ENCODE results near the gene CLEC16A. TPM values are rescaled to one million over a fixed set of nuclear protein-coding genes. Genes with fewer than 3 reads are reported as not detected.

Gene CLEC16A
- total RNA-seq, 1 donor from 2014 or later = 15.8 TPM

DNA sequence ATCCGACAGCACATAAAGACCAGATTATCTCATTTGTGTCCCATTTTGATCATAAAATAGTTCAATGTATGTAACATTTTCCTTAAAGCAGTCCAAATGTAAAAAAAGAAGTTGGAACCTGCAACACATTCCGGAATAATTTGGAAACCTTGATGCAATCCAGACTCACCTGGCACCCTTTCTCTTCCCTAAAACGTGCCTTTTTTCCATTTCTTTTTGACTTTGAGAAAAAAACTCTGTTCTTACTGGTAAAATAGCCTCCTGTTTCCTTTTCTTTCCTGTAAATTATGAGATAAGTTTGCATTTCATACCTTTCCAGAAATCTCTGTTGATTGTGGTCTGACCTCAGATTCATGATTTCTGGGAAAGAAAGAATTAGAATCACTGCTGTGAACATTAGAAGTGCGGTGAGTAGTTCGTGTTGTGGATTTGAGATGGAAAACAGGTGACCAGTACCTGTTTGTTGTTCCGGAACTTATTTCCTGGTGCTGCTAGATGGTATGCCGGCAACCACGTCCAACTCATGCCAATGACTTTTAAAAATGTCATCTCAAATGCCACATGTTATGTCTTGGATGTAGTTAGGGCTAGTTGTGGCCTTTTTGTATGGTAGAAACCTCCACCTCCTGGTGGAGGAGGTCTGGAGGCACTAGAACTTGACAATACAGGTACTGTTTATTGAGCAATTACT, 203.5 kb downstream of the CLEC16A start:
- Histone ChIP-seq H3K36me3 (ENCODE audit: control insufficient read depth, insufficient read depth, low read length) (no peaks in the 10 kb centered on the region), H3K27me3 (ENCODE audit: control insufficient read depth, insufficient read depth, low read length) (no peaks in the 10 kb centered on the region), H3K4me3 (ENCODE audit: low read depth, low read length) (no peak overlapping the region)
- no peak for FAIRE-seq
- TF ChIP-seq, protein P1, sequence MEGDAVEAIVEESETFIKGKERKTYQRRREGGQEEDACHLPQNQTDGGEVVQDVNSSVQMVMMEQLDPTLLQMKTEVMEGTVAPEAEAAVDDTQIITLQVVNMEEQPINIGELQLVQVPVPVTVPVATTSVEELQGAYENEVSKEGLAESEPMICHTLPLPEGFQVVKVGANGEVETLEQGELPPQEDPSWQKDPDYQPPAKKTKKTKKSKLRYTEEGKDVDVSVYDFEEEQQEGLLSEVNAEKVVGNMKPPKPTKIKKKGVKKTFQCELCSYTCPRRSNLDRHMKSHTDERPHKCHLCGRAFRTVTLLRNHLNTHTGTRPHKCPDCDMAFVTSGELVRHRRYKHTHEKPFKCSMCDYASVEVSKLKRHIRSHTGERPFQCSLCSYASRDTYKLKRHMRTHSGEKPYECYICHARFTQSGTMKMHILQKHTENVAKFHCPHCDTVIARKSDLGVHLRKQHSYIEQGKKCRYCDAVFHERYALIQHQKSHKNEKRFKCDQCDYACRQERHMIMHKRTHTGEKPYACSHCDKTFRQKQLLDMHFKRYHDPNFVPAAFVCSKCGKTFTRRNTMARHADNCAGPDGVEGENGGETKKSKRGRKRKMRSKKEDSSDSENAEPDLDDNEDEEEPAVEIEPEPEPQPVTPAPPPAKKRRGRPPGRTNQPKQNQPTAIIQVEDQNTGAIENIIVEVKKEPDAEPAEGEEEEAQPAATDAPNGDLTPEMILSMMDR (IDR thresholded peaks at IDR 0.05; ENCODE audit: insufficient read depth, low read length, severe bottlenecking) = no peak
- DNase-seq (ENCODE audit: low read depth) = no peak

DNA sequence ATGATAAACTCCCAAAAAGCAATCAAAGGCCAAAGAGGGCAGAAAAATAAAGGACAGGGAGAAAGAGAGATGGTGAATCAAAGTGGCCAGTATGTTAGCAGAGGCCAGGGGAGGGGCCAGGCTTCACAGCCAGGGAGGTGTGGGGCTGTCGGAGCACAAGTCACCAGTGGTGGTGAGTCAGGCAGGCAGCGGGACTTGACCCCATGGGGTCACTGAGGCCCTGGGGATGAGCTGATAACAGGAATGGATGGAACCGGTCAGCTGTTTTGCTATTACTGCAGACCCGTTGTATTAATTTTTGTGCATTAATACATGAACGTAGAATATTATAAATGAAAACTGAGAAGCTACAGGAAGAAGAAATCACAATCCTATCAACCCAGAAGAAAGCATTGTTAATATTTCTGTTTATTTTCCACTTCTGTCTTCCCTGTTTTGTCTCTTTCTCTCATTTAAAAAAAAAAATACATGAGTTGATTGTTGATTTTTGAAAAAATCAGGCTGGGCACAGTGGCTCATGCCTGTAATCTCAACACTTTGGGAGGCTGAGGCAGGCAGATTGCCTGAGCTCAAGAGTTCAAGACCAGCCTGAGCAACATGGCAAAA, 204.8 kb downstream of the CLEC16A start:
- DNase-seq (ENCODE audit: low read depth) = no peak
- FAIRE-seq = no peak
- Histone ChIP-seq H3K4me3 (ENCODE audit: low read depth, low read length) (no peak overlapping the region), H3K36me3 (ENCODE audit: control insufficient read depth, insufficient read depth, low read length) (no peaks in the 10 kb centered on the region), H3K27me3 (ENCODE audit: control insufficient read depth, insufficient read depth, low read length) (no peaks in the 10 kb centered on the region)
- TF ChIP-seq, protein P1 (IDR thresholded peaks at IDR 0.05; ENCODE audit: insufficient read depth, low read length, severe bottlenecking) = no peak

DNA sequence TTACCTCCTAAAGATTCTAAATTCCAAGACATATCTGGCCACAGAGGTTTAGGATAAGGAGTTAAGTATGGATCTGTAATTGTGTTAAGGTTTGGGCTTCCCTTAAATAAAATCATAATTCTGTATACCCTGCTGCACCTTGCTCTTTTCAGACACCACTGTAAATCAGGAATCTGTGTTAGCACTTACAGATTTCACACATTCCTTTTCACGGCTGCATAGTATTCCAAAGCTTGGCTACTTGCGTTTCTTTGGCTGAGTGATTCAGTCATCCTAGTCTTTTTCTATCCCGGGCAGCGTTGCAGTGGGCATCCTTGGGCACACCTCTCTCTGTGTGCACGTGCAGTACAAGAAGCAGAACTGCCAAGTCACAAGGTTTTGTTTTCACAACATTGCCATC, 205.8 kb downstream of the CLEC16A start:
- Histone ChIP-seq H3K27me3 (ENCODE audit: control insufficient read depth, insufficient read depth, low read length) (no peaks in the 10 kb centered on the region), H3K4me3 (ENCODE audit: low read depth, low read length) (no peak overlapping the region), H3K36me3 (ENCODE audit: control insufficient read depth, insufficient read depth, low read length) (no peaks in the 10 kb centered on the region)
- no peak for FAIRE-seq
- TF ChIP-seq, protein P1 (IDR thresholded peaks at IDR 0.05; ENCODE audit: insufficient read depth, low read length, severe bottlenecking) = no peak
- no peak for DNase-seq (ENCODE audit: low read depth)

DNA sequence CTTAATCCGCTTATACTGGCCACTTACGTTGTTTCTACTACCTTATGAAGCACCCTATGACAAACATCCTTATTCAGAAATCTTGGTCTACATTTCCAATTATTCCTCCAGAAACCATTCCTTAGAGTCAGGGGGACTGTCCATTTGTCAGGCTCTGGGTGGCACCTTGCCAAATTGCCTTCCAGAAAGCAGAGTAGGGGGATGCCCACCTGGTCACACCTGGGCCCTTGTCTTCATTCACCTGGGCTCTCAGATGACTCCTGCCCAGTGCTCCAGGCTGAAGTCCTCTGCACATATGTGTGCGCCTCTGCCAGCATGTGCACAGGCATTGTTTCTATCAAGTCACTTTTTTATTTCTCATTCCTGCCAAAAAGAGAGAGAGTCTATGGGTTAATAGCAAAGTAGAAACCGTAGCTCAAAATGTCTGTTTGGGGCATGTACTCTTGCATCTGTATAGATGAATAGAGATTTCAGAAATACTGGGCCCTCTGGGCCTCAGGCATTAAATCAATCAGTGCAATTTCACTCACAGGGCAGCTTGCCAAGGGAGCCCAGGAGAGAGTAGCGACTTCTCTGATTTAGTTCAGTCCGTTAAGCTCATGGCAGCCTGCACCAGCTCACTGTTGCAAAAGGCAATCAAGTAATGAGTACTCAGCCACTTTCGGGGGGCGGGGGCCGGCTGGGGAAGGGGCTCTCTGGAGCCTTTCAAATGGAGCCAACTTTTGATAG, 207.0 kb downstream of the CLEC16A start:
- no peak for FAIRE-seq
- H3K27me3 ChIP-seq (ENCODE audit: control insufficient read depth, insufficient read depth, low read length) = no peaks in the 10 kb centered on the region
- no peak for DNase-seq (ENCODE audit: low read depth)
- TF ChIP-seq, protein P1 (IDR thresholded peaks at IDR 0.05; ENCODE audit: insufficient read depth, low read length, severe bottlenecking) = no peak
- H3K4me3 ChIP-seq (ENCODE audit: low read depth, low read length) = no peak overlapping the region
- no peaks in the 10 kb centered on the region for H3K36me3 ChIP-seq (ENCODE audit: control insufficient read depth, insufficient read depth, low read length)

DNA sequence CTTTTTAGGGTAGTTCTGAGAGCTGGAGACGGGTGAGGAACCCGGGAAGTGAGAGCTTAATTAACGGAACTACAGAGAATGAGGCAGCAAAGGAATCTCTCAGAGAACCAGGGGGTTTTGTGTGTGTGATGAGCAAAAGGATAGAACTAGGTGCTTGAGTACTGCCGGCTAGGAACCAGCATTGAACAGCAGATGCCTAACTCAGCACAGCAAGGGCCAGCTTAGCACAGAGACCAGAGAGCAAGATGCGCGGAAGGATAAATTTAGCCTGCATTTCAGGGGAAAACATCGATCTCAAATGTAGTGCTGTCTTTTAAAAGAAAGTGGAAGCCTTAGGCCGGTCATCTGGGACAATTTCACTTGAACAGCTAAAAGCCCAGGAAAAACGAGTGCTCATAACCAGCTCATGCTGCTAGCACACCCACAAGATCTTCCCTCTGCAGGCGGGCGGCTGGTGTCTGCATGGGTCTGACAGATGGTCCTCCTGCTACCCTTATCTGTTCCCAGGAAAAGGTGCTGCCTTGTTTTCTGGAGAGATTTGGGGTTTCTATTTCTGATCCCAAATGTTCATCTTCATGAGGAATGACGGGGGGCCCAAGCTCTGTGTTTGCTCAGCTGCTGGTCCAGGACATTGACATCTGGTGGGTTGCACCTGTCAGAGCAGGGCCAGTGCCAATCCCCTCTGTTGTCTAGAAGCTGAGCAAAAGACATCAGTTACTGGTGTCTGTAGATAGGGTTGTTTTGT, 207.7 kb downstream of the CLEC16A start:
- FAIRE-seq (no peak), DNase-seq (ENCODE audit: low read depth) (no peak)
- TF ChIP-seq, protein P1 (IDR thresholded peaks at IDR 0.05; ENCODE audit: insufficient read depth, low read length, severe bottlenecking) = no peak
- Histone ChIP-seq H3K36me3 (ENCODE audit: control insufficient read depth, insufficient read depth, low read length) (no peaks in the 10 kb centered on the region), H3K27me3 (ENCODE audit: control insufficient read depth, insufficient read depth, low read length) (no peaks in the 10 kb centered on the region), H3K4me3 (ENCODE audit: low read depth, low read length) (no peak overlapping the region)

Measured in bronchial epithelial cell (primary cell).